Kidney tubule cell (primary cell): Measurements from ENCODE around the gene KRT20.
A peak's percentile ranks its signal among the peaks of the same experiment; 100 is the strongest.
"Not testable (repeated sequence)": the region's sequence is repeated elsewhere in the genome, so short reads cannot be mapped to it uniquely, and the experiment has no call there.

ENCODE experiments used
- DNase-seq: peaks from one replicate; pipeline ENCODE4 v3.0.0-alpha.2; 2018; ENCODE audit warnings: low spot score

Gene KRT20

DNA sequence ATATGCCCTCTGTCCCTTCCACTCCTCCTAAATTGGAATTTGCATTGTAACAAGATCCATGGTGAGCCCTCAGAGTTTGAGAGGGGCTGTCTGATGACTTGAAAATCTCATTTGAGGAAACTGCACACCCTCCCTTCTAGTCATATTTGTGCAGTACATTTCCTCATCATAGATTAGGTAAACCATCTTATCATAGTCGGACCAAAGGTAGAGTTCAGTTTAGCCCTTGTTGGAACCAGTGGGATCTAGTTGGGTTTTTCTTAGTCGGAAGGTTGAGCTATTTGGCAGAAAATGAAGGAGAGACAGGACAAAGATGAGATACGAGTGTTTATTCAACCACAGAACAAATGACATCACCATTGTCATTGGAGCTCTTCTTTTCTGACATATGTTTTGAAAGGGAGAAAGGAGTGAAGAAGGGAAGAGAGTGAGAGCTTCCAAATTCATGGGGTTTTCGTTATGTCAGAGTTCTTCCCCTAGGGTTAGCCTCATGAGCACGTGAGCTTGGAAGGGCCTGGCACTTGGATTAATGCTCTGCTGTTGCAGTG is 15.8 kb upstream of the KRT20 start:
- no peak for DNase-seq

DNA sequence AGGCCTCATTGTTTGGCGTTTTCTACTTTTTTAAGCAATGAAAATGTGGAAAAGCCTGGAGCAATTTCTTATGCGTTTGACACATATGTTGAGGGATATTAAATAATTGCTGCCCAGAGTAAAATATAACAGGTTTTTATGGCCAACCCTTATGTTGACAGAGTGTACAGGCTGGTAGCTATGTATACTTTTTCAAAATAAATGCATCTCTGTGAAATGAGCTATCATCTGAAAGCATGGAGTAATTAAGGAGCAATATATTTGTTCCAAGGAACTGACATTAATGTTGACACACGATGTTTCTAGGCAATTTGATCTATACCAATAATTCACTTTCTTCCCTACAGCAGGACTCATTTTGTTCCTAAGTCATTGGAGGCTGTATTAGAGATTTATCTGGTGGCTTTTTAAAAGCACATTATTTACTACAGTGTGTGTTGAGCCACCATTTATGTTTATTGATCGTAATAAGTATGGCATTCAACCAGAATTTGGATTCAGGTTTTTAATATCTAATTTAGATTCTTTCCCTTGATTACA is 11.9 kb upstream of the KRT20 start:
- no peak for DNase-seq

DNA sequence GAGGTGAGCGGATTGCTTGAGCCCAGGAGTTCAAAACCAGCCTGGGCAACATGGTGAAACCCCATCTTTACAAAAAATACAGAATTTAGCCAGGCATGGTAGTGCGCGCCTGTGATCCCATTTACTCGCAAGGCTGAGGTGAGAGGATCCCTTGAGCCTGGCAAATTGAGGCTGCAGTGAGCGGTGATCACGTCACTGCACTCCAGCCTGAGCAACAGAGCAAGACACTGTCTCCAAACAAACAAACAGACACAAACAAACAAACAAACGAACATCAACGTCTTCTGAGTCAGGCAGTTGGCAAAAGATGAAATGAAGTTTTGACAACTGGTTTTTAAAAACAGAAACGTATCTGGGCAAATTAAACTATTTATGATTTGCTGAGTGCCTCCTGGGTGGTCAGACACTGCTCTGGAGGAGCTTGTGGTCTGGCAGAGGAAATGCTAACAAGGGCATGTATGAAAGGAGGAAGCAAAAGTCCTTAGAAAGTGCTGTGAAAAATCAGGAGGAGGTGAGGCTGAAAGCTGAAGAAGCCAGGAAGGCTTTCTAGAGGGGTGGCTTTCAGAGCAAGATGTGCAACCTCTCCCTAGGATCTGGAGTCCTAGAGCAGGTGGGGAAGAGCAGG is 10.2 kb upstream of the KRT20 start:
- DNase-seq: no peak

DNA sequence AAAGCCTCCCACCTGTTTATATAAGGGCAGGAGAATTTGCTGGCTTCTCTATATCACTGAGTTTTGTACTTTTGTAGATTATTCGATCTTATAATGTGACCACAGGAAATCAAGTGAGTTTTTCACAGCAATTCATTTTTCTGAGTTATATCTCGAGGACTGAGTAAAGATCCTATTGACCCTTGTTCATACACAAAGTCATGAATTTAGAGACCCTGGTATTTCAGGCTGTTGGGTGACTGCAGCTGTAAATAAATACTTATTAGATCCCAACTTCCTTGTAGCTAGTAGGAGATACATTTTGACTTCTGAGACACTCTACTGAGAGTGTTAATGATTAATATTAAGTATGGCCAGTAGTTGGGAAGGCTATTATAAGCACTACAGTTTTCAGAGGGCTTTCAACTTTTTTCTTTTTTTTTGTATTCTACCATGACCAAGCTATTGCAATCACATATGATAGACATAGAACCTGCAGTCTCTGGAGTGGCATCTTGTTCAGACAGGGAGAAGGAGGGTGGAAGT is 3.2 kb upstream of the KRT20 start:
- peak; percentile 59 for DNase-seq

DNA sequence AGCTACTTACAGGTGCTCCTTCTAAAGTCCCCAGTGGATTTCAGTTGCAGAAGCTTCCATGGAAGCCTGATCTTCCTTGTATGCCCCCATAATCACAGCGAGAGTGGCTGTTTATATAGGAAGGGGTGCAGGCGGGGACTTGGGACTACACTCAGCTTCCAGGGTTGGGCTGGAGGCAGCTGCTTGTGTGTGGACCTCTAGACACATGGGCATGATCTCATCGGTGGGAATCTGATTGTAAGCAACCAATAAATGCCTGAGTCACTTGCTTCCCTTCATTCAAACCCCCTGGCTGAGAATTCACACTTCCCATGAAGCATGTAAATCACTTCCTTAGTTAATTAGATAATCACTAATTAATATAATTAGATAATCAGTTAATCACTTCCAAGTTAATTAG is 1.0 kb upstream of the KRT20 start:
- DNase-seq: peak; percentile 55

DNA sequence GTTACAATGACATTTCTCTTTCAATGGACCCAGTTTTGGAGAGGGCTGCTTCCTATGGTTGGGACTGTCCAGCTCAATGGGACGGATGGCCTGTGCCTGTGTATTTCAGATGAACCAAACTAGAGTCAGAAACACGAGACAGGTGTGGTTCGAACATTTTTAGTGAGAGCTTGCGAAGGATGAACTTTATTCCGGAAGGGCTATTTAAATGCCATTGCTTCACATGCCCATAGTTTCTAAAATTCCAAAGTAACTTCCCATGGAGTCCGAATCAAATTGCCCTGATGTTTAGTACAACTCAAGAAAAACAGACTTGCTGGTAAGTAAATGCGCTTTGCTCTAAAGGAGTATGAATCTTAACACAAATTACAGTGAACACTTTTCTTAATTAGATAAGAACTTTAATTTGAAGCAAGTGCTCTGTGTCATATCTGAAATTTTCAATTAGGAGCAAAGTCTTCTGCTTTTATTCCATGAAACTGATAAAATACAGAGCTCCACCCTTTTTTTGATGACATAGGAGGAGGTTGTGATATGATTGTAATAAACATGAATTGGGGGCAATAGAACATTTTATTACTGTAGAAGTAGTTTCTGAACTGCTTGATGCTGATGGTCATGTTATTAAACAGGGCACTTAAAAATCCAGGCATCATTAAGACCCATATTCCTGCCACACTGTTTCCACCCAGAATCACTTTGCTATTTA is 1.3 kb downstream of the KRT20 start:
- DNase-seq: no peak

DNA sequence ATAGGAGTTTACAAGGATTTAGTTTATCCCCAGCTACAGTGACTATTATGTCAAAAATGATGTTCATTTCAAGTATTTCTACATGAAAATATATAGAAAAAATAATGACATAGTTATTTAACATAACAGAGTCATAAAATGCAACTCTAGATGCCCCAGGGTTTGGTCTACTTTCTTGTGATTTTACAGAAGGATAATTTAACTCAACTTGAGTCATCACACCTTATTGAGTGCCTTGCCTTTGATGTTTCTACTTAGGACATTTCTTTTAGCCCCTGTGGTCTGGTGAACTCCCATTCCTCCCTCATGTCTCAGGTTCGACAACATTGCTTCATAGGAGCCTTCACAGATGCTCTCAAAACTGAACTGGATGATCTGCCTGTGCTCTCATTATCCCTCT is 2.0 kb downstream of the KRT20 start:
- DNase-seq: no peak

DNA sequence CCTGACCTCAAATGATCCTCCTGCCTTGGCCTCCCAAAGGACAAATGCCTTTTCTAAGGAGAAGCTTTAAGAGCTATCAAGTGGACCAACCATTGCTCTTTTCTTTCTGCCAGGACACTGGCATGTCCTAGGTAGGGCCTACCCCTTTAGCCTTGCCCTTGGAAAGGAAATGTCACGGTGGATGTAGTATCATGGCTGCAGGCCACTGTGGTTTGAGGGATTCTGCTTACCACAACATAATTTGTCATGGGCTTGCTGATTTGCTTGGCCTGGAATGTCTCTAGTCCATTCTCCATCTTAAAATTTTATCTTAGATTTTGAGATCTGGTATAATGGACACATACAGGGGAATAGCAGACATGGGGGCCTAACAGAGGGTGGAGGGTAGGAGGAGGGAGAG is 6.0 kb downstream of the KRT20 start:
- no peak for DNase-seq

DNA sequence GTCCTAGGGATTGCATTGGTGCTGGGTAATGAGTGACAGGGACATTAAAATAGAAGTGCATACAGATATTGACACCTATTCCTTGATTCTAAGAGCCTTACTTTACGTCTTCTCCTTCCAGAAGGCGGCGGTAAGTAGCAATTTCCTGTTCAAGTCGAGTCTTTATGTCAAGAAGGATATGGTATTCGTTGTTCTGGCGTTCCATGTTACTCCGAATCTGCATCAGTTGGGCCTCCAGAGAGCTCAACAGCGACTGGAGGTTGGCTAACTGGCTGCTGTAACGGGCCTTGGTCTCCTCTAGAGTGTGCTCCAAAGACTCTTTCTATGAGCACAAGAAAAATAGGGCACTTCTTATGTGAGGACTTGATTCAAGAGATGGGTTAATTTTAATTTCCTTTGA is 7.0 kb downstream of the KRT20 start:
- no peak for DNase-seq

DNA sequence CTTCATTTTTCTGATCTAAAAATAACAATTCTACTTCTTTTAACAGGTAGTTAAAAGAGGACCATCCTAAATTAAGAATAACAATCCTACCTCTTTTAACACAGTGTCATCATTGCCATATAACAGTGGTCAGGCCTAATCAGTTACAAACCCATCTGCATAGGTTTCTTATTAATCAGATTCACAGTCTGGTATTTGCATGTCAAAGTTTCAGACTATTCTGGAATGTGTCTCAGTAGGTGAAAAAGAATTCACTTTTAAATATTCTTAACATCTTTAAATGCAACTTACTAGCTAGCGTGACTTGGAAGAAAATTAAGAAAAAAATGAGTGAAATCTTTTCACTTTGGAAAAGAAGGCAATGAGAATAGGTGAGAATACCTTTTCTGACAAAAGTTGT is 11.2 kb downstream of the KRT20 start:
- no peak for DNase-seq

DNA sequence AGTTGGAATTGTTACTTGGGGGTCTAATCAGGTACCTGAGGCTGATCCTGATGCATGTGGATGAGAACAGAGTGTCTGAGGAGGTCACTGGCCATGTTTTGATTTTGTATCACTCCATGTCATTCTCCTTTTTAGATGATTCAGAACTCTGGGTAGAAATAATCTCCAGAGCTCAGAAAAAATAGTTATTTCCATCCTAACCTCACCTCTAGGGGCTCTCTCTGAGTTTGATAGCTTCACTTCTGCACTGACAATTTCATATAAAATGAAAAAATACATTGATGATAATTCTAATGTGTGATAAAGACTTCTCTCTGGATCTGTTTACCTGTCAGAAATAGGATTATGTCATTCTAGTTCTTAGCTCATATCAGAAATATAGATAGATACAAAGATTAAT is 11.8 kb downstream of the KRT20 start:
- no peak for DNase-seq

DNA sequence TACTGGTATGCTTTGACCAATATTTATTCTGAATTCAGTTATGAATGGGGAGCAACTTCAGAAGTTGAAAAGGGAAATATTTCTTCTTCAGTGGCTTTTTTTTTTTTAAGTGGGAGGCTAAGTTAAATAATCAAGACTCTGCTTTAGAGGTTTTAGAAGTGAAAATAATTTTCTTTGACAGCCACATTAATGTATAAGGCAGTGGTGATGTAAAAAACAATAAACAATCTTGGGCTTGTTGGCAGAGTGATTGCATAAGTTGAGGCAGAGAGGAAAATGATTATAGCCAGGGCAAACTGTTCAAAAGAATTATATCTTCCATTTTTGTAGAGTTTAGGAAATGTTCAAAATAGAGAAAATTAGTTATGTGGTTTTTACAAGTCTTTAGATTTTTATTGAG is 12.6 kb downstream of the KRT20 start:
- no peak for DNase-seq

DNA sequence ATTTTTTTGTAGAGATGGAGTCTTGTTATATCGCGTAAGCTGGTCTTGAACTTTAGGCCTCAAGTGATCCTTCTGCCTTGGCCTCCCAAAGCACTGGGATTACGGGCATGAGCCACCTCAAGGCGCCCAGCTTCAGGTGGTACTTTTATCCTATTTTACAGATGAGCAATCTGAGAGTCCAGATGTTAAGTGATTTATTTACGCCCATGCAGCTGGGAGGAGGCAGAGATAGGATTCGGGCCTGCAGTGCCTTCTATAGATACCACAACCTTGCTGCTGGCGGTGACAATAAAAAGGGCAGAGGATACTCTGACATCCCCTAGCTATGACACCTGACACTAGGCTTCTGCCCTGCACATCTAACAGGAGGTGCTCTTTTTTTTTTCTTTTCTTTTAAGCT is 13.7 kb downstream of the KRT20 start:
- no peak for DNase-seq

DNA sequence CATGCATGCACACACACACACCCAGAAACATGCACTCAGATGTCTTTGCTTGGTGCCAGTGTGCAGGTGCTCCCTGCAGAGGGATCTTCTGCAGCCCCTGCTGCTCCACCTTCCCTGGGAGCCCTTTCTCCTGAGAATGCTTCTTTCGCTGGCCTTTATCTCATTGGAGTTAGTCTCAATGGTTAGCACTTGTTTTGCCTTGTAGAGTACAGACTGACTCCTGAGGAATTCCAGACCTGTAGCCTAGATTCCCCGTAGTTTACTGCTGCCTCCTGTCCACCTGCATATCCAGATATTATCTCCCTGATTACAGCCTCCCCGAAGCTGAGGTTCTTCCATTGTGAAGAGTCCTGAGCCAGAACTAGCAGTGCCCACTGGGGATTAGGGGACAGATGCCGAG is 14.9 kb downstream of the KRT20 start:
- no peak for DNase-seq

DNA sequence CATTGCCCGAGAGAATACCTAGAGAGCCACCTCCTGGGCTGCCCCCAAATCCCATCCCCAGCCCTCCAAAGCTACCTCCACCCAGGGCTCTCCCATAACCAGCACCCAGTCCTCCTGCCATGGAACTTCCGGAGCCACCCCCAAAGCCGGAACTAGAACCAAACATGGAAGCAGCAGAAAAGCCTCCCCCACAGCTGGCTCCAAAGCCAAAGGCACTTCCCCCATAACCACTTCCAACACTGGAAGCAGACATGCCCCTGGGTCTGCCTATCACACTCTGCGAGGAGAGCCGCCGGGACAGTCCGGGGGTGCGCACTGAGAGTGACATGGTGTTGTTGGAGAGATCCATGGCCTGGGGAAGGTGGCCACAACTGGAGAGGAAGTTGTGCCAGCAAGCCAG is 18.2 kb downstream of the KRT20 start, which contains the start of gene KRT12:
Gene KRT12, minus strand, starts transcription at position 386 of the 400 bp plus-strand sequence. Its CDS starts 37 bp downstream, at position 349.
- DNase-seq: no peak

DNA sequence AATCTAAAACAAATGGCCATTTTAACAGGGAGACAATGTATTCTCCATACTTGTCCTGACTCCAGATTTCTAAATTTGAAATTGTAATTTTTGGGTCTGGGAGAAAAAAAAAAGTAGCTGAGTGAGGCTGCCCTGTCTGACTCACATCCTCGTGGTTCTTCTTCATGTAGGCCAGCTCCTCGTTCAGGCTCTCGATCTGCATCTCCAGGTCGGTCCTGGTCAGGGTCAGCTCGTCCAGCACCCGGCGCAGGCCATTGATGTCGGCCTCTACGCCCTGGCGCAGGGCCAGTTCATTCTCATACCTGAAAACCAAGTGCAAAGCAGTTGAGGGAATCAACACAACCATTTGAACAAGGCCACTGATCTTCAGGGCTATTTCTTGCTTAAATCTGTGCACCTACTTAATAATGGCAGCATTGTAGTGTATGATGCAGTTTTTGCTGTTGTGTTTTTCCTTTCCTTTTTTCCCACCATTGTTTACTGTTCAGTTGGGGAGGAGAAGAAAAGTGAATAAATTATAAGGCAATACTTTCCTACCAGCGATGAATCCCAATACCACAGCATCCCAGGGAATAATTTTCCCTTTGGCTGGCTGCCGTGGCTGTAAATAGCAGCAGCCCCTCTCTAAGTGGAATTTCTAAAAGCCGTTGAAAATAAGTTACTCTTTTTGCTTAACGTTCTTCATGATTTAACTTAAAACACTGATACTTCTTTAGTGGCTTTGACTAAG is 20.2 kb downstream of the KRT20 start:
- no peak for DNase-seq

DNA sequence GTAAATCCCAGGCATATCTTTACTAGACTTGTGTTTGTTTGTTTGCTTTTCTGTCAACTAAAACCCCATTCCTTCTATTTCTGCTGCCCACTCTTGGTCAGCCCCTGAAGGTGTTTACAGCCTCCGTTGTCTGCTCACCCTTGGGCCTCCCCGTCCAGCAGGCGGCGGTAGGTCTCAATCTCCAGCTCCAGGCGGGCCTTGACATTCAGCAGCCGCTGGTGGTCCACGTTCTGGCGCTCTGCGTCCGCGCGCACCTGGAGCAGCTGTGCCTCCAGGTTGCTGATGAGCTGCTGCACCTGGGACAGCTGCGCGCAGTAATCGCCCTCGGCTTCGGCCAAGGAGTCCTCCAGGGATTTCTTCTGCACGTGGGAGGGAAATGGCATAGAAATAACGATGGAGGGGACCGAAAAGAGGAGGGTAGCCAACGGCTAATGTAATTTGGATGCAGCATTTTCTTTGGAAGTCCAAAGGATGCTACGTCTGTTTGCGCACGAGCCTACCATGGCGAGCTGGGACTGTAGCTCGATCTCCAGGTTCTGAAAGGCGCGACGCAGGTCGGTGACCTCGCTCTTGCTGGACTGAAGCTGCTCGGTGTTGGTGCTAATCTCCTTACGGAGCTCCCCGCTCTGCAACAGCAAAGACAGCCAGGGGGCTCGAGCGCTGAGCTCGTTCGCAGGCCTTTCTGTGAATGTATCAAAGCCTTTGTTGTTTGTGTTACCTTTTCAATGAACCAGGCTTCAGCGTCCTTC is 21.9 kb downstream of the KRT20 start:
- no peak for DNase-seq

DNA sequence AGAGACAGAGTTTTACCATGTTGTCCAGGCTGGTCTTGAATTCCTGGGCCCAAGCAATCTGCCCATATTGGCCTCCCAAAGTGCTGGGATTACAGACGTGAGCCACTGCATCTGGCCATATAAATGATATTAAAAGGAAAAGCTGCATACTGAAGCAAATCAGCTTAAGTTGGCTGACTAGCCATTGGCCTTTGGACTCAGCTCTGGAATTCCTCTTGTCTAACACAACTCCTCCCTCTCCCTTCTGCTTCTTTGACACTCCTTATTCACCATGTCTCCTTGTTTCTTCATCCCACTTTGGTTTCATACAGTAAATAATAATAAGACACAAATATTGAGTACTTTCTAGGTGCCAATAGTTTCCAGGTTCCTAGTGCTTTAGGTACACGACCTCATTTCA is 25.5 kb downstream of the KRT20 start:
- no peak for DNase-seq

DNA sequence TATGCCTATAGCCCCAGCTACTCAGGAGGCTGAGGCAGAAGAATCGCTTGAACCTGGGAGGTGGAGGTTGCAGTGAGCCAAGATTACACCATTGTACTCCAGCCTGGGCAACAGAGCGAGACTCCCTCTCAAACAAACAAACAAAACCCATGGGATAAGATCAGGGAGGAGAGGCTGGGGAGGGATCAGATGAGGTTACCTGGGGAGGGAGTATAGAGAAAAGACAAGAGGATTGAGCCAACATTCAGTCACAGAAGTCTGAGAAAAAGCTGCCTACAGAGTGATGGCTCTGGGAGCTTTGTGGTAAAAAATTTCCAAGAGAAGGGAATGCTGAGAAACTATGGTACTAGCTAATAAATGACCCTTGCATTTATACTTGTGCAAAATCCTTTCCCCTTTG is 26.4 kb downstream of the KRT20 start:
- DNase-seq: not testable (repeated sequence)

DNA sequence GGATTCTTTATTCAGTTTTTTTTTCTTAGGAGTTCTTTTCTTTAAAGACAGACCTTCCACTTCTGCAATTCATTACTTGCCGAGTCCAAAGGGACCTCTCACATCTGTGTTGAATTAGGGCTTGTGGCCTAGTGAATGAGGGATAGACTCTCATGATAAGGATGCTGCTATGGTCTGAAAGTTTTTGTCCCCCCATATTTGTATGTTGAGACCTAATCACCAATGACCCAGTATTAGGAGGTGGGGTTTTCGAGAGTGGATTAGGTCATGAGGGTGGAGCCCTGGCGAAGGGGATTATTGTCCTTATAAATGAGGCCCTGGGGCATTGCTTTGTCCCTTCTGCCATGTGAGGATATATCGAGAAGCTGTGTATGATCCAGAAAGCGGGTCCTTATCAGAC is 27.5 kb downstream of the KRT20 start:
- DNase-seq: no peak

DNA sequence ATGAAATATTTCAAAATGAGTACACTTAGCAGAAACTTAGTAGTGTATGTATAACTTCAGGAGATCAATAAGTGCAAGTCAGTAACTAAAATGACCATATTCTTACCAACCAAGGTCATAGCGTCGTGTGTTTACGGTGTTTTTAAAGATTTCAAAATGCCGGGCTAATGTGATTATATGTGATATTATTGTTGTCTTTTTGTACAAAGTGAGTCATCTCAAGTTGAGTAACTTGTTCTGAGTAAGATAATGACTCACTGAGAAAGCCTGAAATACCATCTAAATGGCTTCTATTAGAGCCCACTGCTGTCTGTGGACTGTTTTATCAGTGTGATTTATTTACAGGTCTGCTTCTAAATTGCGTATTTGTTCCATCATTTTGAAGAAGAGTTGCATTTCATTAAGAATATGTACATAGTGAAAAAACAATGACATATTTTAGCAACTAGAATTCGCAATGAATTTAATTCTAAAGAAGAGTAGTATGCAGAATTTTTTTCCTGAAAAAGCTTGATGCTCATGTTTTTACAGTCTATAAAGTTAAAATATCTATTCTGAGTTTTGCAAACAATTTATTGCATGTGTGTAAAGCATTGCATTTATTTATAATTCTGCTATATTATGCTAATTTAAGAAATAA is 30.7 kb downstream of the KRT20 start:
- DNase-seq: peak; percentile 78
